IMR-90 (cell line): Measurements from ENCODE around the gene CCDC177.

ENCODE experiments used
- BHLHE40 ChIP-seq: fragments of 150-350 bp; IDR thresholded peaks from 2 replicates; pipeline ENCODE4 v1.6.1; 2016; ENCODE audit warnings: mild to moderate bottlenecking, low read depth, low read length
- CEBPB ChIP-seq: IDR thresholded peaks from 2 replicates; pipeline ENCODE4 v1.6.1; 2012; ENCODE audit warnings: low read depth, low read length, improper control_type of control experiment
- CHD1 ChIP-seq: IDR thresholded peaks from 2 replicates; pipeline ENCODE4 v1.6.1; 2012; ENCODE audit warnings: low read depth, low read length, improper control_type of control experiment
- CTCF ChIP-seq: conservative IDR thresholded peaks from 2 replicates; pipeline ENCODE4 v1.5.1; 2012; ENCODE audit warnings: mild to moderate bottlenecking, low read depth, low read length, improper control_type of control experiment
- MAFK ChIP-seq: IDR thresholded peaks from 2 replicates; pipeline ENCODE4 v1.6.1; 2012; ENCODE audit warnings: low read depth, low read length, improper control_type of control experiment
- NFE2L2 ChIP-seq: fragments of 150-350 bp; IDR thresholded peaks from 2 replicates; pipeline ENCODE4 v1.6.1; 2016; ENCODE audit warnings: low read depth, mild to moderate bottlenecking, low read length
- POLR2A ChIP-seq: IDR thresholded peaks from 2 replicates; pipeline ENCODE4 v1.6.1; 2012; ENCODE audit warnings: mild to moderate bottlenecking, low read depth, low read length
- RAD21 ChIP-seq: IDR thresholded peaks from 2 replicates; pipeline ENCODE4 v1.6.1; 2012; ENCODE audit warnings: low read length, improper control_type of control experiment
- RCOR1 ChIP-seq: IDR thresholded peaks from 2 replicates; pipeline ENCODE4 v1.6.1; 2012; ENCODE audit warnings: mild to moderate bottlenecking, low read length, improper control_type of control experiment; ENCODE audit not compliant: insufficient replicate concordance
- SMC3 ChIP-seq: fragments of 150-350 bp; IDR thresholded peaks from 2 replicates; pipeline ENCODE4 v1.6.1; 2016; ENCODE audit warnings: low read depth, mild to moderate bottlenecking, antibody characterized with exemption, low read length, moderate library complexity

- no peak for TF ChIP-seq RAD21
- no peak for TF ChIP-seq MAFK
- no peak for TF ChIP-seq CTCF
- no peak for TF ChIP-seq POLR2A
- TF ChIP-seq CEBPB: no peak
- no peak for TF ChIP-seq SMC3
- TF ChIP-seq CHD1: no peak
- no peak for TF ChIP-seq NFE2L2
- TF ChIP-seq BHLHE40: no peak
- TF ChIP-seq RCOR1: no peak
Observed at GRCh38 chr14:69561893-69562292, 12.8 kb downstream of the CCDC177 start.
